ENCODE results near the gene MACROD2. TPM values are rescaled to one million over a fixed set of nuclear protein-coding genes. Genes with fewer than 3 reads are reported as not detected.

The MACROD2 gene
- total RNA-seq, 1 donor from 2014 or later = not detected

DNA sequence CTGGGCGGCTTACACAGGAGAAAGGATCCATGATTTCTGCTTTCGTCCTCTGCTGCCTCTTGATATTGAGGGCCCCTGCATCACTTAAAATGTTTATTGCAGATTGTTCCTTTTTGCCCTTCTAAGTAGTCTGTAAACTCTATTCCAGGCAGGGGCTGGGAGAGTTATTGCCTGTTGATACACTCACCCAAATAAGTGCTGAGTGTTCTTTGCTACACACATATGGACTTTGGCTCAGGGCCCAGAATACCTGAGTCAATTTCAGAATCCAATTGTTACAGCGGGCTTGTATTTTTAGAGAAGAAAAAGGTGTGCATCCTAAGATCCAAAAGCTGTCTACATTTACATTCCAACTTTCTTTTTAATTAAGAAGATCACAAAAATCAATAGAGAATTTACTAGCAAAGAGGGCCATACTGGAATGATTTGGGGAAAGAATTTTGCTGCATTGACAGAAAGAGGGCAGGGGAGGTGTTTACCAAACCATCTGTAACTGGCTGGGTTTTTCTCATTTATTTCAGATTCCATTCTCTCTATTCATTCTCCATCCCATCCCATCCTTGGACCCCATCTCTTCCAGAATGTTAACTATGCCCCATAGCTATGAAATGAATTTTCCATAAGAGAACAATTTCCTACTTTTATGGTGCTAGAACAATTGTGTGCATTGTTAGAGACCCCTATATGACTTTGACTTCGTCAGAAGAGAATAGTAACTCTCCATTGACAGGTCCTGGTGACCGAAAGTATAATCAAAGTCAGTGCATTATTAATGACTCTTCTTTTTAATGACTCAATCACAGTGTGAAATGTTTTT lies 1302.0 kb downstream of the MACROD2 start:
- intact Hi-C loops (cut with micrococcal nuclease) = no loop called here

DNA sequence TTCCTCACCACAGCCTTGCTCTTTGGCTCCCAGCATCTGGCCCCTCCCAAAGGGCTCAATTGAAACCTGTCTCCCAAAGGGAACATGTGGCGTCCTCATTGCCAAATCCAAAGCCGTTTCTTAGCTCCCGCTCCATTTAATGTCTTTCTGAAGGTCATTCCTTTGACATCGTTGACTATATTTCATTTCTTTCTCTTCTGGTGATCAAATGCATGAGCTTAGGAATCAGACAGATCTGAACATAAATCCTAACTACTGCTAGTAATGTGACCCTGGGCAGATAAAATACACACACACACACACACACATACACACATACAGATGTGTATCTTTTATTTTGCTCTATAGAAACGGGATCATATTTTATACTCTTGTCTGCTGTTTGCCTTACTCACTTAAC lies 1306.8 kb downstream of the MACROD2 start:
- intact Hi-C loops (cut with micrococcal nuclease) = no loop called here

DNA sequence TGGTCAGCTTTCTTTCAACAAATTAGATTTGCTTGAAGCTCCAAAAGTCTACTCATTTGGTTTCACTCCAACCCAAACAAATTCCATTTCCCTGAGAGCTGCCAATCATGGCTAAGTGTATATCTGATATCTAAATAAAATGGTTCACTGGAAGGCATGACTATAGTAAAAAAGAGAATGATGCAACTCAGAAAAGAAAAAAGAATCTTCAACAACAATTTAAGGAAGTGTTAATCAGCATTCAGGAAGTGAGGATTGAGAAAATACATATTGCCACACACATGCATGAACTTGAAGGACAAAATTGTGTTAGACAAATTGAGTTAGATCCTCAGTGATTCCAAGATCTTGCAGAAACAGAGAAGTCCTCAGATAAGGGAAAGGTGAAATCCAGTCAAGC lies 1315.0 kb downstream of the MACROD2 start:
- intact Hi-C loops (cut with micrococcal nuclease) = no loop called here

DNA sequence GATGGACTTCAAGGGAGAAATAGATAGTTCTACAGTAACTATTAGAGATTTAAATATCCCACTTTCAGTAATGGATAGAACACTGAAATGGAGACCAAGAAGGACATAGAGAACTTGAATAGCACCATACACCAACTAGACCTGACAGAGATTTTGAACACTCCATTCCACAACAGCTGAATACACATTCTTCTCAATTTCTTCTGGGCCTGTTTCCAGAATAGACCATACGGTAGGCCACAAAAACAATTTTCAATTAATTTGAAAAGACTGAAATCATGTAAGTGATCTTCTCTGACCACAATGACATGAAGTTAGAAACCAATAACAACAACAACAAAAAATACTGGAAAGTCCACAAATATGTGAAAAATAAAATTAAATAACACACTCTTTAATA lies 1321.2 kb downstream of the MACROD2 start:
- intact Hi-C loops (cut with micrococcal nuclease) = no loop called here

DNA sequence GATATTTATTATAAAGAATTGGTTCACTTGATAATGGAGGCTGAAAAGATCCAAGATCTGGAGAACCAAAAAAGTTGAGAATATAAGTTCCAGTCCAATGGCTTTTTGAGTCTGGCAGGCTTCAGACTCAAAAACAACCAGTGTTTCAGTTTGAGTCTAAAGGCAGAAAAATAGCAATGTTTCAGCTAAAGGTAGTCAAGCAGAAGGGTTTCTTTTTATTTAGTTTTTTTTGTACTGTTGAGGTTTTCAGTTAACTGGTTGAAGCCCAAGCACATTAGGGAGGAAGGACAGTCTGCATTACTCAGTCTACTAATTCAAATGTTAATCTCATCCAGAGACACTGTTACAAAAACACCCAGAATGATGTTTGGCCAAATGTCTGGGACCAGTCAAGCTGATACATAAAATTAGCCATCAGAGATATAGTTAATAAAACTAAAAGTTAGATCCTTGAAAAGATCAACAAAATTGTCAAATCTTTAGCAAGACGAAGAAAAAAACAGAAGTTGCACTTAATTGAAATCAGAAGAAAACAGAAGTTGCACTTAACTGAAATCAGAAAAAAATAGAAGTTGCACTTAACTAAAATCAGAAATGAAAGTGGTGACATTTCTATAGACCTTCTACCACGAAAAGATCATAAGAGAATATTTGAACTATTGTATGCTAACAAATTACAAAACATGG lies 1322.4 kb downstream of the MACROD2 start:
- intact Hi-C loops (cut with micrococcal nuclease) = no loop called here

DNA sequence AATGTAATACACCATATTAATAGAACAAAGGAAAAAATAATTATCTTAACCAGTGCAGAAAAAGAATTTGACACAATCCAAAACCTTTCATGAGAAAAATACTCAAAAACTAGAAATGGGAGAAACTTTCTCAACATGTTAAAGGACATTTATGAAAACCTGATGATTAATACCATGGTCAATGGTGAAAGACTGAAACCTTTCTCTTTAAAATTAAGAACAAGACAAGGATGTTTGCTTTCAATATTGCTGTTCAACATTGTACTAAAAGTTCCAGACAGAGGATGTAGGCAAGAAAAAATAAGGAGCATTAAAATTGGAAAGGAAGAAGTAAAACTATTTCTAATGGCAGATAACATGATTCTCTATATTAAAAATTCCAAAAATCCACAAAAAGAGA lies 1323.4 kb downstream of the MACROD2 start:
- intact Hi-C loops (cut with micrococcal nuclease) = no loop called here

DNA sequence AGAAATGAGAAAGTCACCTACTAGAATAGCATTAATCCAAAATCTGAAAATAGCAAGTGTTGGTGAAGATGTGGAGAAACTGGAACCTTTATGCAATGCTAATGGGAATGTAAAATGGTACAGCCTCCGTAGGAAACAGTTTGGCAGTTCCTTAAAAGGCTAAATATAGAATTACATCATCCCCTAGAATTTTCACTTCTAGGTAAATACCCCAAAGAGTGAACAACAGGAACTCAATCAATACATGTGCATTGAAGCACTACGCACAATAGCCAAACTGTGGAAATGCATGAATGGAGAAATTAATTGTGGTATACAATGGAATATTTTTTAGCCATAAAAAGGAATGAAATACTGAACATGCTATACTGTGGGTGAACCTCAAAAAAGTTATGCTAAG lies 1324.1 kb downstream of the MACROD2 start:
- intact Hi-C loops (cut with micrococcal nuclease) = no loop called here

DNA sequence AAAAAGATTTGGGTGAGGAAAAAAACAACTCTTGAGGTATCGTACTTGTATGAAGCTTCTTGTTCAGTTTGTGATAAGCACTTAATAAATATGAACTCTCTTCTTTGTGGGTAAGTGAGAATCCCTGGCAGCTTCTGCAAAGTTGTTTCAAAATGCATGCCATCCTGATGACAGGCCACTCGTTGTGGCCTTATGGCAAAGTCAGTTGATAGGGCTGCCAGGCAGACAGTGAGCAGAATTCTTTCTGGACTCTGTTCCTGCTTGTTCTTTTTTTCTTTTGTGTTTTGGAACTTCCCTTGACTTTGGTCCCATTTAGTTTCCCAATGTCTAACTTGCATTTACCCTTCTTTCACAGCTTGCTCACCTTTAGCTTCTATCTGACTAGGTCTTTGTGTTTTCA lies 1325.6 kb downstream of the MACROD2 start:
- intact Hi-C loops (cut with micrococcal nuclease) = loop anchor here (5.0 kb wide), 1 partner anchor 39 kb away; no protein-coding TSS in a partner anchor

DNA sequence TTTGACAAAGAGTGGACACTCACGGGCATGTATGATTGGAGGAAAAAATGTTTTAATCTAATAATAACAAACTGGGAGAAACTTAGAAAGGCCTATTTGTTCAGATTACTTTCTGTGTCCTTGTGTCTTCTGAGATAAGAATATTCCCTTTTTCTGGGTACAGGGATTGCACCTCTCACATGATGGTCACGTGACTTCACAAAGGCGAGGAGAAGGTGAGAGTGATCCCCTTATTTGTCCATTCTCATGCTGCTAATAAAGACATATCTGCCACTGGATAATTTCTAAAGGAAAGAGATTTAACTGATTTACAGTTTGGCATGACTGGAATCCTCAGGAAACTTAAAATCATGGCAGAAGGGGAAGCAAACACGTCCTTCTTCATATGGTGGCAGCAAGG lies 1331.8 kb downstream of the MACROD2 start:
- intact Hi-C loops (cut with micrococcal nuclease) = no loop called here

DNA sequence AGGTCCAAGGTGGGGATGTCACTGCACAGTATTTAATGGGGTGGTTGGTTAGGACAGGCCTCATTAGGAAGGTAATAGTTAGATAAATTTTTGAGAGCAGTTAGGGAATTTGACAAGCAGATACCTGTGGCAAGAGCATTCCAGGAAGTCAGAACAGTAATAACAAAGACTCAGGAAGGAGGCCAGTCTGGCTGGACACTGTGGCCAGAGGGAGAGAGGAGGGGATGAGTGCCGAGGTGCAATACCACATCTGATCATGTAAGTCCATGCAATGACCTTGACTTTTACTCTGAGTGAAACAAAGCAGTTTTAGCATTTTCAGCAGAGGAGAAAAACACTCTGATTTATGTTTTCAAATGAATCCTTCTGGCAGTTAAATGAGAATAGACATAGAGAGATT lies 1332.8 kb downstream of the MACROD2 start:
- intact Hi-C loops (cut with micrococcal nuclease) = no loop called here

DNA sequence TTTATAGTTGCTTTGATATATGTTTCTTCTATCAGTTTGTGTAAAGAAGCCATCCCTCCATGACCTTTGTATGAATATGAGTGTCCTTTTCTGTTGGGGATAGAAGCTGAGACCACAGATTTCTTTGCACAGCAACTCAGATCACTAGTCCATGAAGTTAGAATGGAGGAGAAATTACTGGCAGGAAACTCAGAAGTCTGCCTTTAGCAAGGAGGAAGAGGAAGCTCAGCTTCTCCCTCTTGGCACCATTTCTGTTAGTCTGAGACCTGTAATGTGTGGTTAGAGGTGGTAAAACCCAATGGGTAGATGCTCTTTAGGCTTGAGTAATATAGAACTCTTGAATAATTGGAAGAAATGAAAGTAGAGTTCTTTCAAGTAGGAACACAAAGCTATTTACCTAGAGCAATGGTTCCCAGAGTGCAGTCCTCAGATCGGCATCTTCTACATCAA lies 1337.4 kb downstream of the MACROD2 start:
- intact Hi-C loops (cut with micrococcal nuclease) = no loop called here

DNA sequence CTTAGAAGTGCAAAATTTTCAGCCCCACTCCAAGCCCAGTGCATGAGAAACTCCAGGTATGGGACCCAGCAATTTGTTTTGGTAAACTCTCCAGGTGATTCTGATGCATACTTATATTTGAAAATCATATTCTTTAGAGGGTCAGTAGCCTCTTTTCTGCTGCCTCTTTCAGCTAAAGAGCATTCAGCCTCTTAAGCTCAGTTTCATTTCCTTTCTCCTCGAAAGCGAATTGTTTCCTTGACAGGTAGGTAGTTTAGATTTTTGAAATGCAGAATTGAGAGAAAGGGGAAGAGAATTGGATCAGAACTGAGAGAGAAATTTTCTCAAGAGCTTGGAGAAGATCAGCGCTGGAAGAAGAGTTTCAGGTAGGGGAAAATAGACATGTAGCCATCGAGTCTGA lies 1337.9 kb downstream of the MACROD2 start:
- intact Hi-C loops (cut with micrococcal nuclease) = no loop called here

DNA sequence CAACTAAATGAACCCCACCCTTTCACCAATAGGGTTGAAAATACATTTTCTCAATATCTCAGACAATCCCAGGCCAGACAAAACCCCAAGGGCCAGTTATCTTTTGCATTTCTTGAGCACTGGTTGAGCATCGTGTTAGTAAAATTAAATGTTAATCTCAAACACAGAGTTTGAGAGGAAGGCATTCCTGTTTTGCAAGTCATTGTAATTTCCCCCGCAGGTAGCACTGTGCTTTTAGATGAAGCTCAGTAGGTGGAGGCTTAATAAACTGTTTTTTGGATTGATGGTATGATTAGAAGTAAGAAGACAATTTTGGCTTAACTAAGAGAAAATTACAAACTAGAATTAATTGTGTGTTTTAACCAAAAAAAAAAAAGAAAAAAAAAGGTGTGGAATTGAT lies 1340.7 kb downstream of the MACROD2 start:
- intact Hi-C loops (cut with micrococcal nuclease) = no loop called here

DNA sequence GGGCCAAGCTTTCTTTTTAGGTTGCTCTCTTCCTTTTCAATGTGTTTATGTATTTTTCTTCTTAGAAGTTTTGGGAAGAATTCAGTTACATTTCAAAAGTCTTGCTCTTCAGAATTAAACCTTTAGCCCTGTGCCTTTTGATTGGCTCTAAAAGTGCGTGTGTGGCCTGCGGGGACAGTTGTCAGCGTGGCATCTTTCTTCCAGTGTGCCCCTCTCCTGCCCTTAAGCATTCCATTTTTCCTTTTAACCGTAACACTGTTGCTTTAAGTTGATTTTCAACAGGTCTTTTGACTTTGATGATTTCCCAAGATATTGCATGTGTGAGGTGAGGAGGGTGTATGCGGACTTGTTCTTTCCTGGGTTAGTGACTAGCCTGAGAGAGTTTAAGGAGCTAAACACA lies 1341.2 kb downstream of the MACROD2 start:
- intact Hi-C loops (cut with micrococcal nuclease) = no loop called here

DNA sequence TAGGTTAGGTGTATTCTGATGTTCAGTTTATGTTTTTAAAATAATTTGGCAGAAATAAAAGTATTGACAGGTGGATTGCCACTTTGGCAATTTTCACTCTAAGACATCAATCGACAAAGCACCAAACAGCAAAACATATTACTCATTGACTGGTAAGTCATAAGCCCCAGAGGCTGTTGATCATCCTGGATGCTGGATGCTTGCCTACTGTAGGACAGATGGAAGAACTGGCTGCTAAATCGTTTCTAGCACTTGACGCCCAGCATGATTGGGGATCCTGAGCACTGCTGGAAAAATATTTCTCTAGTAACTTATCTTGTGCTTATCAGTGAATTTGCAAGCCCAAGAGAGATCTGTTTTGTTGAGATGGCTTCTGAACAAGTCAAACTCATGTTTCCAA lies 1343.9 kb downstream of the MACROD2 start:
- intact Hi-C loops (cut with micrococcal nuclease) = no loop called here

DNA sequence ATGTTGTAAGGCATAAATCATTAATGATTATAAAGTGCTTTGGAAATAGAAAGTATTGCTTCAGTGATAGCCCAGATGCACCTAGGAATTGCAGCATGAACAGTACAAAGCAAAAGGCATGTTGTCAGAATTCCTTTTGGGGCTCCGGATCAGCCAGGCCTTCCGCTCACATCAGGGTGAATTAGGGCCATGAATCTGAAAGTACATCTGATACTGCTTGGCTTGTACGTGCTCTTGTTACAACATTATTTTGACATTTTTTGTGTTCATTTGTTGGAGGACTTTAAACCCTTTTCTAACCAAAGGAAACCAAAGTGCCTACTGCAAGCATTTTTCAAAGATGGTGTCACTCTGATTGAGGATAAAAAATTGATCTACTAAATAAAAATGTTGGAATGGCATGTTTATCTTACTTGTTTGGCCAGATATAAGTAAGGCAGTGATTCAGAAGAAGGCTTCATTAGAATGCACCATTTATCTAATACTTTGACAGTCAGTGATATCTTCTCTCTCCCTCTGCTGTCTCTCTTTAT lies 1347.7 kb downstream of the MACROD2 start:
- intact Hi-C loops (cut with micrococcal nuclease) = no loop called here

DNA sequence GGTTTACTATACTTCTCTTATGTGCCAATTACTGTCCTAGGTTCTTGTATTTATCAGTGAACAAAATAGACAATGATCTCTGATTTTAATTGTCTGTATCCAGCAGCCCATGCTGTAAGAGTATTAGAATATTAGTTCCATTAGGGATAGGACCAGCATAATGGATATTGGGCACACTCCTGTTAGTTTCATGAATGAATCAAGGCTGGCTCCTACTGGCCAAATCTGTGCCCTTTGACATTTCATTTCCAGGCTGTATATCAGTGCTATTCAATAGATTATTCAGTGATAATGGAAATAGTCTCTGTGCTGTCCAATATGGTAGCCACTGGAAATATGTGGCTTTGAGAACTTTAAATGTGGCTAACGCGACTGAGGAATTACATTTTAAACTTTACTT lies 1350.0 kb downstream of the MACROD2 start:
- intact Hi-C loops (cut with micrococcal nuclease) = no loop called here

DNA sequence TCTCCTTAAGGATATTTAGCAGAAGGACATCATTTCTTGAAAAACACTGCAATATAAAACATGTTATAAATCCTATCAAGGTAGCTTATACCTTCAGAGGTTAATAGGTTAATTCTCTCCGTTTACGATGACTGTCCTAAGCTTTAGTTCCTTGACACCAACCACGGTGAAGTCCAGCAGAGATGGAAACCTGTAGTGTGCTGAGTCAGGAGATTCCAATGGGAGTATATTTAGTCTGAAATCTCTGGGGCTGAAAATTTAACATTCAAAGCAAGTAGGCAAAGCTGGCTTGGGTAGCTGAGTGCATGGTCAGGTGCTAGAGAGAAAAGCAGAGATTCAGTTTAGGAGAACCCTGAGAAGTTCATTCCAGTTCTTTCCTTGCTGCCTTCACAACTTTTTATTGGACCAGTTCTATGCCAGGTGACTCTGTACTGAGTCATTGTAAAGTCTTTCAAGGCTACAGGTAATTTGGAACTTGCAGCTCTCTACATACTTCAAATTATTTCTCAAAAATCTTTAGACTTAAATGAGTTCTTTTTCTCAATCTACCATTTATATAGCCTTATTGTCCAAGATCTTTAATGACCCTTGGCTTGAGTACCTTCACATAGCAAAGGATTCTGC lies 1351.5 kb downstream of the MACROD2 start:
- intact Hi-C loops (cut with micrococcal nuclease) = no loop called here

DNA sequence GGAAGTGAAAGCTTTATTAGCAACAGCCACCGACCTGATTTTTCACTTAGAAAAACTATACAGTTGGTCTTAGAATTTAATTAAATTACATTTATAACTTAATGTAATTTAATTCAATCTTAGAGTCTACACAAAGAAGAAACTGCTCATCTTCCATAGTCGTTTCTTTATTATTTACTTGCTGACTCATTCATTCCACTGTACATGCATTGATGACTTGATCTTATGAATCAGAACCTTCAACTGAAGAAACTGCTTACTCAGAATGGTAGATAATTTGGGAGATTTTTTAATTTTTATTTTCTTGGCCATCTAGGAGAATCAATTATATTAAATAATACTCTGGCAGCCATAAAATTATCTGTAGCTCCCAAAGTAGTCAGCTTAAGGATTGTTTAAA lies 1363.7 kb downstream of the MACROD2 start:
- intact Hi-C loops (cut with micrococcal nuclease) = no loop called here

DNA sequence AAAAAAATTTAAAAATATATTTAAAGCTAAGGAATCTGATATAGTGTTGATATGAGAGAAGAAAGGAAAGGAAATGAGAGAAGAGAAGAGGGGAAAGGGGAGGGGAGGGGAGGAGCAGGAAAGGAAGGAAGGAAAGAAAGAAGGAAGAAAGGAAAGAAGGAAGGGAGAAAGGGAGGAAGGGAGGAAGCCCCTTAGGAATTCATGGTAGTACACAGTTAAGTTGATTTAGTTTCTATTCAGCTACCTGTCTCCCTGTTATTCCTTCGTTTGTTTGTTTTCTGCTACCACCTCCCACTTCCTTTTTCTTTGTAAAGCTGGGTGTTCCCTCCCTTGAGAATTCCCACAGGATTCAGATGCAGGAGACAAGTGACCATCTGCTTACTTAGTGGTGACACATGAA lies 1367.5 kb downstream of the MACROD2 start:
- intact Hi-C loops (cut with micrococcal nuclease) = no loop called here

DNA sequence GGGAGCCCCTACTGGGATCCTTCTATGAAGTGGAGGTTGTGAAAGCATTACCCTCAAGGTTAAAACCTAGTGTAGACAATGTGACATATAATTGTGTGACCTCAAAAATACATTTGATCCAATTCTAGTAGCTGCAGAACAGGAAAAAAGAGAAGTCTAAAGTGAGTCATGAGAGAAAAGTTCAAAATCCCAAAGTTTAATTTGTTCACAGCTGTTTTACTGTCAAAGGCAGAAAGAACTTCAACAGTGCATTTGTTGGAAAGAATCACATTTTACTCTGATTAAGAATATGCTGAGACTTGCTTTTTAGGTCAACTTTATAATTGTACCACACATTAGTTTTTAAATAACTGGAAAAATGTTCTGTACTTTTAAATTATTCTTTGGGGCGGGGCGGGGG lies 1369.5 kb downstream of the MACROD2 start:
- intact Hi-C loops (cut with micrococcal nuclease) = no loop called here

DNA sequence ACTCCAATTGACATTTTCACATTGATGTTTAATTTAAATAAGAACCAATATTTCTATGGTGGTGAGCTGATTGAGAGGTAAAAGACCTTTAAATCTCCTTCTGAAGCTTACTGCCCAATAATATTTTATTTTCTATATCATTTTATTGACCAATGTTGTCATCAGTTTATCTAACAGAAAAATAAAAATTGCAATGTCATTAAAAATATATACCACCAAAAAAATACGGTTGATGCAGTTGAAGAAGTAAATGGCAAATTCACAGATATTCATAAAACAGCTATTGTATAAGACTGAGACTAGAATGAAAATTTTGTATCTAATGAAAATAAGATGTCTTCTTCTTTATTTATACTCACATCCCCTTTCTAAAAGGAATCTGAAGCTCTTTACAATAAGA lies 1375.1 kb downstream of the MACROD2 start:
- intact Hi-C loops (cut with micrococcal nuclease) = no loop called here

Measured in T-helper 1 cell treated with Interleukin-12 subunit alpha and Interleukin-12 subunit beta and Interleukin-4 antibody, amounts not matched to agents 30 ng/mL and 1 ng/mL, for 36 hours (primary cell).